Activated T-cell treated with anti-CD3 and anti-CD28 coated beads, Interleukin-2, amount 50 U/mL, for 24 hours (primary cell): ENCODE measurements around the gene TES.
"Not testable (repeated sequence)": the region's sequence is repeated elsewhere in the genome, so short reads cannot be mapped to it uniquely, and the experiment has no call there.

Experiments used
- DNase-seq: peaks from one replicate; pipeline ENCODE4 v3.0.0-alpha.2; 2020
- H3K27ac Mint-ChIP-seq: 2 replicates; pipeline ENCODE4 v1.8.0; 2020; ENCODE audit warnings: mild to moderate bottlenecking, mixed read lengths
- H3K27me3 Mint-ChIP-seq: 2 replicates; pipeline ENCODE4 v1.8.0; 2020; ENCODE audit warnings: mixed read lengths
- H3K36me3 Mint-ChIP-seq: 2 replicates; pipeline ENCODE4 v1.8.0; 2020; ENCODE audit warnings: low read depth, mixed read lengths
- H3K4me1 Mint-ChIP-seq: 2 replicates; pipeline ENCODE4 v1.8.0; 2020; ENCODE audit warnings: low read depth, mixed read lengths
- H3K4me3 Mint-ChIP-seq: 2 replicates; pipeline ENCODE4 v1.8.0; 2020; ENCODE audit warnings: mild to moderate bottlenecking, moderate library complexity, mixed read lengths
- H3K9me3 Mint-ChIP-seq: 2 replicates; pipeline ENCODE4 v1.8.0; 2020; ENCODE audit warnings: mixed read lengths

Gene TES, protein sequence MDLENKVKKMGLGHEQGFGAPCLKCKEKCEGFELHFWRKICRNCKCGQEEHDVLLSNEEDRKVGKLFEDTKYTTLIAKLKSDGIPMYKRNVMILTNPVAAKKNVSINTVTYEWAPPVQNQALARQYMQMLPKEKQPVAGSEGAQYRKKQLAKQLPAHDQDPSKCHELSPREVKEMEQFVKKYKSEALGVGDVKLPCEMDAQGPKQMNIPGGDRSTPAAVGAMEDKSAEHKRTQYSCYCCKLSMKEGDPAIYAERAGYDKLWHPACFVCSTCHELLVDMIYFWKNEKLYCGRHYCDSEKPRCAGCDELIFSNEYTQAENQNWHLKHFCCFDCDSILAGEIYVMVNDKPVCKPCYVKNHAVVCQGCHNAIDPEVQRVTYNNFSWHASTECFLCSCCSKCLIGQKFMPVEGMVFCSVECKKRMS

DNA sequence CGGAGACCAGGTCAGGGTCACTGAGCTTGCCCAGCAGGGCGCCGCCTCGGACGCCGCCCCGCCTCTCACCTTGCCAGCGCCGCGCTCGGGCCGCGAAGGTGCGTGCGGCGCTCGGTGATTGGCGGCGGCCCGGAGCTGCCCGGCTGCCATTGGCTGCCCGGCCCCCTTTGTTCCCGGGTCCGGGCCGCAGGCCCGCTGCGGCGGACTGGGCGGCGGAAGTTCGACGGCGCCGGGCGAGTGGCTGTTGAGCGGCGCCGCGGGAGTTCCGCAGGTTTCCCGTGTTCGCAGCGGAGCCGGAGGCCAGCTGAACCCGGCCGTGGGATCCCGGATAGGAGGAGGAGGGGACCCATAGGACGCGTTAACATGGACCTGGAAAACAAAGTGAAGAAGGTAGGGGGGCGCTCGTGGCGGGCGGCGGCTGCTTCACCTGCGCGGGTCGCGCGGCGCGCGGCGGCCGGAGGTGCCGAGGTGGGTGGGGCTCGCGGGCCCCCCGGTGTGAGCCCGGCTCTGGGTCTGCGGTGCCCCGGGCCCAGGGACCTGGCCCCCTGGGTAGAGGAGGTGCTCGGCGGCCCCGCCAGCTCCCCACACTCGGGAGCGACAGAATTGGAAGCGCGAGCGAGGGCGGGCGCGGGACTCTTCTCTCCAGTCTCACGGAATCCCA, at the start of gene TES:
Gene TES, plus strand, starts transcription at position 195 of the 661 bp plus-strand sequence. Its CDS starts 169 bp downstream, at position 364.
- peak; percentile 82 for DNase-seq
- Mint-ChIP-seq H3K4me1 (peaks cover 48% of the 10 kb centered on the region), H3K9me3 (peaks cover under 1% of the 10 kb centered on the region), H3K27me3 (no peaks in the 10 kb centered on the region), H3K36me3 (peaks cover 26% of the 10 kb centered on the region), H3K27ac (peak within 1 kb of the TSS; percentile 96), H3K4me3 (peak within 1 kb of the TSS; percentile 89)

DNA sequence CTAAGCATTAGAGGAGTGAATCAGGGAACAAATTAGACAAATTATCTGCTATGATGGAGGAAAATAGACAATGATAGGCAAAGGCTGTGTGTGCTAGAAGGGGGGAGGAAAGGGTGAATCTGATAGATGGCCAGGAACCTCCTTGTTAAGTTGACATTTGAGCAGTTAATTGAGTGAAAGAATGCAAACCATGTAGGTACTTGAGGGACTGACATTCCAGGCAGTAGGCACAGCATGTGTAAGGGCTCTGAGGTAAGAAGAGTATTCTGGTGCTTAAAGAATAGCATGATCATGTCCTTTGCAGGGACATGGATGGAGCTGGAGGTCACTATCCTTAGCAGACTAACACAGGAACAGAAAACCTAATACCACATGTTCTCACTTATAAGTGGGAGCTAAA, 48.6 kb upstream of the TES start:
- peaks cover 30% of the 10 kb centered on the region for H3K27me3 Mint-ChIP-seq

DNA sequence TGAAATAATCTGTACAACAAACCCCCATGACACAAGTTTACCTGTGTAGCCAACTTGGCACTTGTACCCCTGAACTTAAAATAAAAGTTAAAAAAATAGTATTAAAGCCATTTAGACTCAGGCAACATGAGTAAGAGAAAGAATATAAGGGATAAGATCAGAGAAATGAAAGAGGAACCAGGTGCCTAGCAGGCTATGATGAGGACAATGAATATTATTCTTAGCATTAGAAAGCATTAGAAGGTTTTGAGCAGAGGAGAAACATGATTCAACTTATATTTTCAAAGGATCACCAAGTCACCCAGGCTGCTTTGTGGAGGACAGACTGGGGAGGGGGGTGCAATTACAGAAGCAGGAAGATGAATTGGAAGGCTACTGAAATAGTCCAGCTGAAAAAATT, 48.1 kb upstream of the TES start:
- Mint-ChIP-seq H3K4me1 (peaks cover 5% of the 10 kb centered on the region), H3K27me3 (peaks cover 31% of the 10 kb centered on the region), H3K9me3 (no peaks in the 10 kb centered on the region), H3K36me3 (no peaks in the 10 kb centered on the region), H3K27ac (no peak overlapping the region), H3K4me3 (no peak overlapping the region)
- no peak for DNase-seq

More for the DNA sequence above, 48.6 kb upstream of the TES start:
- peaks cover 1% of the 10 kb centered on the region for H3K4me1 Mint-ChIP-seq
- DNase-seq: no peak
- no peaks in the 10 kb centered on the region for H3K36me3 Mint-ChIP-seq
- H3K4me3 Mint-ChIP-seq: no peak overlapping the region
- no peaks in the 10 kb centered on the region for H3K9me3 Mint-ChIP-seq
- no peak overlapping the region for H3K27ac Mint-ChIP-seq

DNA sequence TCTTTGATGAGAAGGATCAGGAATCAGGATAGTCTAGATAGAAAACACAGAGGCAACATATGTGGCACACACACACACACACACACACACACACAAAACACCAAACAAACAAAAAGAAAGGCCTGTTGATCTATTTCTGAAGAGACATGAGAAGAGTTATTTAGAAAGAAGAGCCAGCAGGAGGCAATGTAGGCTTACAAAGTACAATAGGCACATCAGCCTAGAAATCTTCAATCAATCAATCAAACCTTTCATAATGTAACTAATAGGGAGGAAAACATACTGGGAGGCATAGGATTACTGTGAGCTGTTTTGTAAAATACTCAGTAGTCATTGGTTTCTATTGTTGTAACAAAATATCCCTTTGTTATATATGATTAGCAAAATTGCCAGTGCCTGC, 47.3 kb upstream of the TES start:
- no peak for DNase-seq
- no peak overlapping the region for H3K4me3 Mint-ChIP-seq
- peaks cover 26% of the 10 kb centered on the region for H3K27me3 Mint-ChIP-seq
- no peak overlapping the region for H3K27ac Mint-ChIP-seq
- no peaks in the 10 kb centered on the region for H3K9me3 Mint-ChIP-seq
- H3K36me3 Mint-ChIP-seq: no peaks in the 10 kb centered on the region
- peaks cover 8% of the 10 kb centered on the region for H3K4me1 Mint-ChIP-seq

DNA sequence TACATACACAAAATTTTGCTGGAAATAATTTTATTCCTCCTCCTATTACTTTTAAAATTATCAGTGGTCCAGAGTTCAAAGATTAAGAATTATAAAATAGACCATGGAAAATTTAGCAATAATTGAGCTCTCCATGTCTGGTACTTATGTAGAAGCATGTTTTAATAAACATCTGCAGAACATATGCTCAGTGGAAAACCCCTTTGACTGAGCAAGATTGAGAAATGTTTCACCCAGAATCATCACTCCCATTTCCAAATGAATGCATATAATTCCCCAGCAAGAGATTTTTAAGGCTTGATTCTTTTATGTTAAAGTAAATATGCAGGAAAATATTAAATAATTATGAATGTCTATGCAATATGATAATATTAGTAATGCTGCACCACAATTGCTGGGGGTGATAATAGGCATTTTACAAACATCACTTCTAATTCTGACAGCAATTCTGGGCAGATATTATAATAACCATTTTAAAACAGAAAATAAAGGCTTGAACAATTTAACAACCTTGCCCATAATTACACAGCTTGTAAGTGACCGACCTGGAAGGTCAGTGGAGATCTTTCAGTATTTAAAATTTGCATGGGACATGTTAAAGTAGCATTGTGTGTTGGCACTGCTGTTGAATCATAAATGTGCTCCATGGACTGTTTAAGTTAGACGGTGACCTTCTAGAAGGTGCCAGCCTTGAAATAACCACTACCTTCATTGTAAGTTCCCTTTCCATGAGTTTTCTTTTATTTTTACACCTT, 45.6 kb upstream of the TES start:
- Mint-ChIP-seq H3K36me3 (no peaks in the 10 kb centered on the region), H3K4me3 (no peak overlapping the region), H3K27ac (no peak overlapping the region), H3K9me3 (no peaks in the 10 kb centered on the region), H3K4me1 (peaks cover 8% of the 10 kb centered on the region), H3K27me3 (peaks cover 26% of the 10 kb centered on the region)
- DNase-seq: no peak

DNA sequence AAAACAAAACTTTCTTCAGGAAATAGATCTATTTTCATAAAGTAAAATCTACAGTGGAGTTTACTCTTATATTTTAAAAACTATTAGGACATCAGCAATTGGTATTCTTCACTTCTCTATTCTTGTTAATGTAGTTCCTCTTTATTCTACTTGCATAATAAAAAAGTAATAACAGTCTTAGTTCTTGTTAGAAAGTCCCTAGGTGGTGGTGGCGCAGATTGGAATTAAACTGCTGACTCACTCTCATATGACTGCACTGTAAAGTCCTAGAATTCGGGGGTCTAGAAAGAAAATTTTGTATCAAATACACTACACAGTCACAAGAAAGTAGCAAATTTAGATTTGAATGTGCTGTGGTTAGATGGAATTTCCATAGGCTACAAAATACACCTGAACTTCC, 44.6 kb upstream of the TES start:
- Mint-ChIP-seq H3K4me3 (no peak overlapping the region), H3K27ac (no peak overlapping the region), H3K4me1 (peaks cover 8% of the 10 kb centered on the region), H3K36me3 (no peaks in the 10 kb centered on the region), H3K9me3 (no peaks in the 10 kb centered on the region), H3K27me3 (peaks cover 21% of the 10 kb centered on the region)
- DNase-seq: no peak

DNA sequence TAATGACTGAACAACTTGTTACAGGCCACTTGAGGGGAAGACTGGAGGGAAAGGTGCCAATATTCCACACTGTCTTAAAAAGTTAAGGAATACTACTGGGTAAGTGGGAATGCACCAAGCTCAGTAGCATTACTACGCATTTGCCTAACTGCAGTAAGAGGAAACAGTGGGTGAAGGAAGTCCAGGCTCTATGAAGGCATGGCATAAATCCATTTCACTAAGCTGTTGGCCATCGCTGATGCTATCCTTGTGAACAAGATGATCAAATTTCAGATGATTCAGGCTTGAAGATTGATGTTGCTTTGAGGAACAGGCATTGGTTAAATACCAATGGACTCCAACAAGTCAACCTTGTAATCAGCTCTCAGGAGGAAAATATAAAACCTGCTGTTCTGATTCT, 44.2 kb upstream of the TES start:
- Mint-ChIP-seq H3K4me1 (peaks cover 8% of the 10 kb centered on the region), H3K4me3 (no peak overlapping the region), H3K36me3 (no peaks in the 10 kb centered on the region), H3K9me3 (no peaks in the 10 kb centered on the region), H3K27ac (no peak overlapping the region), H3K27me3 (peaks cover 21% of the 10 kb centered on the region)
- no peak for DNase-seq

DNA sequence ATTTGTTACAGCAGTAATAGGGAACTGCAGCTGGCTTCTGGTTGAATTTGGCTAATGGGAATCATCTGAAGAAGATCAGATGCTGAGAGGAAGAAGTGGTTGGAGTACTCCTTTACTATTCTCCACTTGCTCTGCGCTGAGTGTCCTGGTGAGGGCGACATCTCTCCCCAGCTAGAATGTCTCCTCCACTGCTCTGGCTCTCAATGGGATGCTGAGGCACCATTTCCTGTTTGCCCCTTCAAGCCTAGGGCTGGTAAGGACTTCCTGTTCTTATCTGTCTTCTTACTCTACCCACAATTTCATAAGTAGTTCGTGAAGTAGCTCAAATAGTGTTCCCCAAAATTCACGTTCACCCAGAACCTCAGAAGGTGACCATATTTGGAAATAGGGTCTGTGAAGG, 43.2 kb upstream of the TES start:
- peaks cover 20% of the 10 kb centered on the region for H3K27me3 Mint-ChIP-seq
- no peaks in the 10 kb centered on the region for H3K36me3 Mint-ChIP-seq
- H3K4me1 Mint-ChIP-seq: peaks cover 8% of the 10 kb centered on the region
- no peak overlapping the region for H3K4me3 Mint-ChIP-seq
- H3K9me3 Mint-ChIP-seq: no peaks in the 10 kb centered on the region
- no peak overlapping the region for H3K27ac Mint-ChIP-seq
- no peak for DNase-seq

DNA sequence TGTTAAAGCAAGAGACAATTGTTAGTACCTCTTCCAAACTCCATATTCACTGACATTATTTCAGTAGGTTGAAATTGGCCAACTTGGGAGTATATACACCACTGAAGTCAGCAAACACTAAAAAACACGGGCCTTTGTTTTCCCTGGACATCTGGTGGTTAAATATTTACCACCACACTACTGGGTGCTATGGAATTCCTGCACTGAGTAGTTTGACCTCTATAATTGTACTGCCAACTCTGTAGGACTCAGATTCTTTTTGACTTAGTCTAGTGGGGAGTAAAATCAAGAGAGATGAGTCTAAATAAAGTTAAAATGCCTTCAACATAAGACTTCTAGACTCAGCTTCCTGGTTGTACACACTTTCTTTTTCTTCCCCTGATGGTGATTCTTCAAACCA, 41.3 kb upstream of the TES start:
- peaks cover 8% of the 10 kb centered on the region for H3K4me1 Mint-ChIP-seq
- H3K36me3 Mint-ChIP-seq: no peaks in the 10 kb centered on the region
- H3K9me3 Mint-ChIP-seq: no peaks in the 10 kb centered on the region
- H3K27ac Mint-ChIP-seq: no peak overlapping the region
- no peak for DNase-seq
- H3K4me3 Mint-ChIP-seq: no peak overlapping the region
- H3K27me3 Mint-ChIP-seq: peaks cover 18% of the 10 kb centered on the region

DNA sequence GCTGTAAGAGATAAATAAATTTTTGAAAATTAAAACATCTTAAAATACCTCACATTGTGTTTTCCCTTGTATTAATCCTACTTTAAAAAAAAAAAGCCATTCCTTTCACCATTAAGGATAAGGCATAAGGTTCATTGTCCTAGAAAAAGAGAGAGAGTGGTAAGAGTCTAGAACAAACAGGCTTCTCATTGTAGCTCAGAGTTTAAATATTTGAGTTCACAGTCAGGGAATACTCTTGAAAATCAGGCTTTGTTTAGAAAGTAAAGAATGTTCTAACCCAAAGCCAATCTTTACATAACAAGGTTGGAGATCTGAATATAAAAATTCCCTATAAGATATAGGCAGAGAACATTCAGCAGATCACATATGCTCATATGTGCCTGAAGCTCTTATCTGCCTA, 40.2 kb upstream of the TES start:
- Mint-ChIP-seq H3K27me3 (peaks cover 17% of the 10 kb centered on the region), H3K27ac (no peak overlapping the region), H3K4me3 (no peak overlapping the region), H3K4me1 (peaks cover 8% of the 10 kb centered on the region), H3K36me3 (no peaks in the 10 kb centered on the region), H3K9me3 (no peaks in the 10 kb centered on the region)
- no peak for DNase-seq

DNA sequence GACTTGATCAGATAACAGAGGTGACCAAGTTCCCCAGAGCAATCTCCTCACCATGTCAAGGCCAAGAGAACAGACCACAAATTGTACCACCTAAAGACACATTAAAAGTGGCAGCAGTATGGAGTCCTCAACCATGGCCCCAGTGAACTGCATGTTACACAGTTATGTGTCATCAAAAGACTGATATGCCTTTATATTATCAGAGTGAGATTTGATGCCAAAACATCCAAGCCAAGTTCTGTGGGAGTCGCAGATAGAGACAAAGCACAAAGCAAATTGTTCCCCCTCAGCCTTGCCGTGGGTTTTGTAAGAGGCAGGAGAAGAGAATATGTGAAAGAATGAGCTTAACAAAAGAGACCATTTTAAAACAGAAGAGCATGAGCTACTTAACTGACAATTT, 39.2 kb upstream of the TES start:
- peaks cover 8% of the 10 kb centered on the region for H3K4me1 Mint-ChIP-seq
- no peak overlapping the region for H3K27ac Mint-ChIP-seq
- H3K27me3 Mint-ChIP-seq: peaks cover 13% of the 10 kb centered on the region
- H3K36me3 Mint-ChIP-seq: no peaks in the 10 kb centered on the region
- DNase-seq: no peak
- no peak overlapping the region for H3K4me3 Mint-ChIP-seq
- no peaks in the 10 kb centered on the region for H3K9me3 Mint-ChIP-seq

DNA sequence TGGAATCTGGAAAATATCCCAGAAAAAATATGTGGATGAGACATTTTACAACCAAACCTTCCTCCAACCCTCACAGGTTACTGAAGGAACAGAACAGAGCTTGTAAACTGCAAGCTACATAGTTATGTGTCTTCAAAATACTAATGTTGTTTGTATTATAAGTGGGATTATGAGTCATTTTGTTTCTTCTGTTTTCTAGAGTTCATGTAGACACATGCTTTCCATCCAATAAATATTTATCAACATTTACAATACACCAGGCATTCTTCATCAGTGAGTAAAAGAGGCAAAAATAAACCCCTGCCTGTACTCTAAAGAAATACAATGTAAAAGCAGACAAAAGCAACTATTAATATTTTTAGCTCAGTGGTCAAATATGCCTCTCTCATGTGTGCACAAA, 38.0 kb upstream of the TES start:
- H3K27ac Mint-ChIP-seq: no peak overlapping the region
- no peaks in the 10 kb centered on the region for H3K36me3 Mint-ChIP-seq
- peaks cover 2% of the 10 kb centered on the region for H3K4me1 Mint-ChIP-seq
- H3K27me3 Mint-ChIP-seq: peaks cover 8% of the 10 kb centered on the region
- no peaks in the 10 kb centered on the region for H3K9me3 Mint-ChIP-seq
- DNase-seq: no peak
- H3K4me3 Mint-ChIP-seq: no peak overlapping the region

DNA sequence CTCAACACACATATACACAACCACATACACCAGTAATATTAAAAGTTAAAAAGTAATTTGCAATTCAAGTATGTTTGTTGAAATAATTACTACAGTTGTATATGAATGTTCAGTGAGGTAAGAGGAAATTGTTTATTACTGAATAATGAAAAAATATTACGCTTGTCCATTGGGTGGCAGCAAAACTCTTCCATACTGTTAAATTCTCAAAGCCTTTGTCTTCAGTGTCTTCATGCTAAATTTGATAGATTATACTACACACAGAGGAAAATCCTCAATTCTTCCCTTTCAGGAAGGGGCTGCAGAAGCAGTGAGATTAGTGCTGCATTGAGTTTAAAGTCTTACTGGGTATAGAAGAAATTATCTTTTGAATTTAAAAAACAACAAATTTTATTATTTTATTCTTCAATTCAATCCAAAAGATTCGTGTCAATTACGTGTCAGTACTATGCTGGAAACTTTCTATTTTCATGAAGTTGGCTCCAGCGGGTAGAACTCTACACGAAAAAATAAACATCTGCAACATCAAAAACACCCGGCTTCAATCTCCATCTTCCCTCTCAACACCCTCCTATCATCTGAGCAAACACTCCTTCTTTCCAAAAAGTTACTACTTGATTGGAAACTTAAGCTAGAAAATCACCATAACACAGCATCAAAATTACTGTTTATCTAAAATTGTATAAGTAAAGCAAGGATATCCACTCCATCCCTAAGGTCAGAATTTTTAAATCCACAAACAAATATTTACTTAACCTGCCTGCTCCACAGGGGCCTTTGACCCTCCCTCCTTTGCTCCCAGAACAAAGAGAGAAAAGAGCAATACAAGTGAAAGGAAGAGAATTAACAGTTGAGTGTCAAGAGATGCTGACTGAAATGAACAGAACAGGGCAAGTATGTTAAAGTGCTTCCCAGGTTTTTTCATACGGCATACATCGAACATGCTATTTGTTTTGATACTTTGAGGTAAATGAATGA, 37.0 kb upstream of the TES start:
- H3K4me3 Mint-ChIP-seq: no peak overlapping the region
- peaks cover 8% of the 10 kb centered on the region for H3K27me3 Mint-ChIP-seq
- H3K27ac Mint-ChIP-seq: no peak overlapping the region

DNA sequence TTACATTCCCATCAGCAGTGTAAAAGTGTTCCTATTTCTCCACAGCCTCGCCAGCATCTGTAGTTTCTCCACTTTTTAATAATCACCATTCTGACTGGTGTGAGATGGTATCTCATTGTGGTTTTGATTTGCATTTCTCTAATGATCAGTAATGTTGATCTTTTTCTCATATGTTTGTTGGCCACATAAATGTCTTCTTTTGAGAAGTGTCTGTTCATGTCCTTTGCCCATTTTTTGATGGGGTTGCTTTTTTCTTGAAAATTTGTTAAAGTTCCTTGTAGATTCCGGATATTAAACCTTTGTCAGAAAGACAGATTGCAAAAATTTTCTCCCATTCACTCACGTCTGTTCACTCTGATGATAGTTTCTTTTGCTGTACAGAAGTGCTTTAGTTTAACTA, 35.2 kb upstream of the TES start:
- not testable (repeated sequence) for DNase-seq, H3K4me1 Mint-ChIP-seq, H3K27me3 Mint-ChIP-seq, H3K9me3 Mint-ChIP-seq, H3K4me3 Mint-ChIP-seq, H3K27ac Mint-ChIP-seq, H3K36me3 Mint-ChIP-seq

More for the DNA sequence above, 37.0 kb upstream of the TES start:
- Mint-ChIP-seq H3K9me3 (no peaks in the 10 kb centered on the region), H3K4me1 (no peaks in the 10 kb centered on the region), H3K36me3 (no peaks in the 10 kb centered on the region)
- no peak for DNase-seq
